GM21447 (cell line): ENCODE data around the gene FBXO8.

Experiments
- ATAC-seq: cut with Tn5 transposase; IDR thresholded peaks from one replicate; pipeline ENCODE4 v1.9.1; 2021; ENCODE audit not compliant: unreplicated experiment

FBXO8 gene

GRCh38 chr4:174210952-174211490, 72.4 kb downstream of the FBXO8 start:
- no peak for ATAC-seq

- ATAC-seq = no peak
Observed at GRCh38 chr4:174210354-174210753, 73.1 kb downstream of the FBXO8 start.

GRCh38 chr4:174209341-174209740, 74.1 kb downstream of the FBXO8 start:
- no peak for ATAC-seq

GRCh38 chr4:174207367-174207766, 76.1 kb downstream of the FBXO8 start:
- ATAC-seq = no peak

GRCh38 chr4:174204164-174204831, 79.2 kb downstream of the FBXO8 start:
- ATAC-seq = no peak

- ATAC-seq = no peak
Observed at GRCh38 chr4:174201871-174202270, 81.6 kb downstream of the FBXO8 start.

GRCh38 chr4:174199735-174200134, 83.7 kb downstream of the FBXO8 start:
- no peak for ATAC-seq

- ATAC-seq = no peak
Observed at GRCh38 chr4:174198828-174199227, 84.6 kb downstream of the FBXO8 start.

GRCh38 chr4:174198396-174198795, 85.1 kb downstream of the FBXO8 start:
- no peak for ATAC-seq

GRCh38 chr4:174193438-174194374, 89.8 kb downstream of the FBXO8 start:
- no peak for ATAC-seq

- ATAC-seq = no peak
Observed at GRCh38 chr4:174192943-174193342, 90.5 kb downstream of the FBXO8 start.

- ATAC-seq = no peak
Observed at GRCh38 chr4:174190832-174191500, 92.5 kb downstream of the FBXO8 start.

GRCh38 chr4:174189392-174190015, 94.0 kb downstream of the FBXO8 start:
- no peak for ATAC-seq
